CD4-positive, alpha-beta T cell treated with Interleukin-15 for 4 hours (primary cell): Measurements from ENCODE around the gene TMEM37.

Experiments used
- DNase-seq: peaks from one replicate; pipeline ENCODE4 v3.0.0-alpha.2; 2020; ENCODE audit warnings: low spot score

Gene TMEM37

DNA sequence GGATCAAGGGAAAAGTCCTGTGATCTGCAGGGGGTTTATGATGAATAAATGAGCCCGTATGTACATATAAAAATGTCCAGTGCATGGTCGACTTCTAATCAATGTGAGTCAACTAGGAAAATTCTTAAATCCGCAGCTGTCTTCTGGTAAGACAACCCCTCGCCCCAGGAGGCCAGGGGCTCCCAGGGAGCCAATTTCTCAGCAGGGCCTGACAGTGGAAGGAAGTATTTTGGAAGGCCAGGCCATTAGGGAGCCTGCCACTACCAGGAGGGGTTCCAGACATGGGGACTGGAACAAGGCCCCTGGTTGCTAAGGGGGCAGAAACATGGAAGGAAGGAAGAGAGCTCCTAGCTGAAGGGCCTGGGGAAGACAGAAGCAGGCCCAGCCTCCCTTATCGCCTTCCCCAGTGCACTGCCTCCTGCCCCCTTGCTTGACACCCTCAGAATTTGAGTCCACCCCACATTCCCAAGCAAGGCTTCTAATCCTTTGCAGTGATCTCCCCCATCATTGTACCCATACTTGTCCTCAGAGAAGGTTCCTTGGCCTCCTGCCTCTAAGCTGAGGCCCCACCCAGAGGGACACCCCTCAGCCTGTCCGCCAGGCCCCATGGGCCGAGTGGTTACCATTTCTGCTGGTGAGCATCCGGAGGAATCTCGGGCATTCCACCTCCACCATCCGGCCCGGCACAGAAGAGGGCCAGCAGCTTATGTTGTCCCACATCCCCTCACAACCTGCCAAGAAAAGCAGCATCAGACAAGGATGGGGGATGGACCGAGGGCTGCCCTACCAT lies 46.7 kb downstream of the TMEM37 start:
- DNase-seq: no peak

GRCh38 chr2:119478978-119479295 lies 47.3 kb downstream of the TMEM37 start:
- DNase-seq: no peak

- DNase-seq: no peak
Measured at GRCh38 chr2:119480184-119480583, 48.5 kb downstream of the TMEM37 start.

DNA sequence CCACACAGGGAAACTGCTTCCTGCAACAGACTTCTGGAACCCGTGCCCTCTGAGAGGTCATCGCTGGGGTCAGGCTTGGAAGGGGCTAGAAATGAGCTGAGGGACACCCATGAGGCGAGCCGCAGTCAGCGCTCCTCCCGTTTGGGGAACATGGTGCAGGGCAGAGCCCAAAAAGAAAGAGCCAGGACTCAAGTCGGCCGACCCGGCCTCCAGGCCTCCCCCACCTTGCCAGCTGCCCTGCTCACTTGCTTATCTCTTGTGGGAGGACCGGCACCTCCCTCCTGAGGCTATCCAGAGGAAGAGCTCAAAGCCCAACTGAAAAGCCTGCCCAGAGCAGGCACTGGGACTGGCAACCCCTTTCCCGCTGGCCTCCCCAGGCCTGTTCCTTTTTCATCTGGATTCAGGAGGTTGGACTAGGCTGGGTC lies 49.1 kb downstream of the TMEM37 start:
- no peak for DNase-seq

- no peak for DNase-seq
Measured at GRCh38 chr2:119481501-119482455, 50.1 kb downstream of the TMEM37 start.

GRCh38 chr2:119482481-119483394 lies 51.1 kb downstream of the TMEM37 start:
- no peak for DNase-seq

GRCh38 chr2:119483395-119483753 lies 51.7 kb downstream of the TMEM37 start:
- no peak for DNase-seq

GRCh38 chr2:119483896-119484718 lies 52.5 kb downstream of the TMEM37 start:
- DNase-seq: no peak

DNA sequence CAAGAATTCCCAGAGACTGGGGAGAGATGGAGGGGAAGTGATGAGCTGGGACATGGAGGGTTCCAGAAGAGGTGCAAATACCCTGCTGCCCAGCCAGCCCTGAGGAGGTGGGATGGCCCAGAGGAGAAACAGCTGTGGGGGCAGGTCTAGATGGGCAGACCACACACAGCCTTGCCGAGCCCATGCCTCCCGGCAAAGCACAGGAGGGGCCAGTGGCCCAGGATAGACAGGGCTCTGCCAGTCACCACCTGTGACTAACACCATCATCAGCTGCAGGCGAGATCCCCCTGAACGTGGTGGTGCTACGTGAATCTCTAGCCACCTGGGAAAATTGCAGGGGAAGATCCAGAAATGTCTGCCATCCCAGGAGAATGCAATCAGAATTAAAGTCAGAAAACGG lies 53.2 kb downstream of the TMEM37 start:
- no peak for DNase-seq

DNA sequence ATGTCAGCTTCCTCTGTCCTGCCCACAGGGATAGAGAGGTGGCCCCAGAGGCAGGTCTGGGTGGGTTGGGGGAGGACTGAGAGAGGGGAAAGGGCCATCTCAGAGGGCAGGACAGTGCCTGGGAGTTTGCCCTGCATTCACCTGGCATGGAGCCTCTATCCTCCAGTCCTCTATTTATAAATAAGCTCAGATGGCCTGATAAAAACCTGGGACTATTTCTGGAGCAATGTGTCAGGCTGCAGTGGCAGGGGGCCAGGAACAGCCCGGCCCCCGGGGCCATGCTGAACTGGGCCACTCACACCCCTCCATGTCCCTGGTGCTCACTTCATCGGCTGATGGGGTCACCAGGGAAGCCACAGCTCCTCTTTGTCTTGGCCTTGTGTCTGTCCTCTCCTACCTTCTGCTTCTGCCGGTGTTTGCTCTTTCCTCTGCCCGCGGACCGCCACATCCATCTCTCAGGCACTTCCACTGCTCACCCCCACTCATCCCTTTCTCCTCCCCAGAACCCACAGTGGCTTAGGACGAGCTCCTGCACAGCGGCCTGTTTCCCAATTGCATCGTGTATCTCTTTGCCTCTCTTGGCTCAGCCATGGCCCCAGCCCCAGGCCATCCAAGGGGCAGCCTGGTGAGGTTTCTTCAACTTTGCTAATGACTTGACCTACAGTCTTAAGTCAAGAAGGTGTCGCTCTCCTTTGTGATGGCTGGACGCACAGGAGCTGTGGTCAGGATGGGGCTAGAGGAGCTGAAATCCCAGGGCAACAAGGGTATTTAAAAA lies 53.9 kb downstream of the TMEM37 start:
- DNase-seq: no peak

DNA sequence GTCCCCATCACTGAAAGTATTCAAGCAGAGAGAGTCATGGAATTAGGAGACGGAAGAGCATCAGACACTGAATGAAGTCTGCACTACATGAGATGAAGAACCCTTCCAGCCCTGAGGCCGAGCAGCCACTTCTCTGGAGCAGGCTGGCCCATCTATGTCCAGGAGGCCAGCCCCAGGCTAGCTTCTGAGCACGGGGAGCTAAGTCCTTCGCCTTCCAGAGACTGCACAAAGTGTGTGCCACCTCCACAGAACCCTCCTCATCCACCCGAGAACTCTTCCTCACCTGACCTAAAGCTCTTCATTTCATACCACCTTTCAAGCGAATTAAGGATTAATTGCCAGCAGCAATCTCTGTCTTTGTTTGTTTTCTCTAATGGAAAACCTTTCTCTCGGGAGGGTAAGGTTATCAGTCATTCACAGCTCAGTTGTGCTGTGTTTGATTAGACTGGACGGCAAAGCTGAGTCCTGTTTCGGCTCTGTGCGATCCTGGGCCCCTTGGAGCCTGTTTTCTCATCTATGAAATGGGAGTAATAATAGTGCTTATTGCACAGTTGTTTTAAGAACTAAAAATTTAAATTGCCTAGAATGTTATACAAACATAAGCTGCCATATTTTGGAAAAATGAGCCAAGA lies 54.7 kb downstream of the TMEM37 start:
- no peak for DNase-seq

DNA sequence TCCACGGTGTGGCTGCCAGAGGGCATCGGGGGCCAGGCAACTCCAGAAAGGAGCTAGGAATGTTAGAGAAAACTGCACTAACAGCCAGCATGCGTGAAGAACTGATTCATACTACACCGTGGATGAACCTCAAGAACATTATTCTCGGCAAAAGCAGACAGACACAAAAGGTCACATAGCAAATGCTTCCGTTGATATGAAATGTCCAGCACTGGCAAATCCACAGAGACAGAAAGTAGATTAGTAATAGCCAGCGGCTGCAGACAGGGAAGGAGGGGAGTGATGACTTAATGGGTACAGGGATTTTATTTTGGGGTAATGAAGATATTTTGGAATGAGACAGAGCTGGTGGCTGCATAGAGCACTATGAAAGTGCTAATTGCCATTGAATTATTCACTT lies 55.2 kb downstream of the TMEM37 start:
- no peak for DNase-seq

DNA sequence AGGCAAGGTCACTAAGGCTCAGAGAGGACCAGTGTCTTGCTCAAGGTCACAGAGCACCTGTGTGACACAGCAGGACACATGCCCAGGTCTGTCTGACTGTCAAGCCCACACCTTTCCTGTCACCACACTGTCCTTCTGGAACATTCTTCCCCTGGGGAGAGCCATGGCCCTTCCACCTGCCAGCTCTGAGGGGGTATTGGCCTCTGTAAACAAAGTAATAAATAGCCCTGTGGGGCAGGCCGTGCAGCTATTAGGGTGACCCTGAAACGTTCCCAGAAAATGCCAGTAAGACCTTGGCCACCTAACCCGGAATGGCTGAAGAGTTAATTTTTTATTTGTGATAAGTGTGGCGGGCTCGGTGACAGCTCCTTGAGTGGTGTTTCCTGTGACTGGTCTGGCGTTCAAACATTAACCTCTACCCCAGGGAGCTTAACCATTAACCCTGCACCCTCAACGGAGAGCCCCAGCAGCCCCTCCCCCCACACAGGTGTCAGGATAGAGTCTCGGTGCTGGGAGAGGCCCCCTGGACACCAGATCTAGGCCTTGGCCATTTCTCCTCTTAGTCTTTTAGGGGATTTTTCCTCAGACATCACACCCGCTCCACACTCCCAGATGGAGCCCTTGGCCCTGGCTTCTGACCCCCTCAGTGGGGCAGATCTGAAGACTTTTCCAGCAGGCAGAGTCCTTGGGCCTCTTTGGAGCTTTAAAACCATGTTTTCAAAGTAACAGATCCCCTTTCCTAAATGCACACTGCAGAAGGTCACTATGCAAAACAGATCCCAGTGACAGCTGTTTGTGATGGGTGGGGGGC lies 56.0 kb downstream of the TMEM37 start:
- no peak for DNase-seq
